GM12878 (cell line): ENCODE measurements around the gene FAM163A. TPM values are rescaled to one million over a fixed set of nuclear protein-coding genes. Genes with fewer than 3 reads are reported as not detected.
A peak's percentile ranks its signal among the peaks of the same experiment; 100 is the strongest.

Source experiments
- ATAC-seq: fragments of 200-7000 bp; cut with Tn5 transposase; 3 replicates; pipeline ENCODE4 v1.9.1; 2020; ENCODE audit warnings: mild to moderate bottlenecking, moderate library complexity
- BruUV-seq: library from RNA; stranded (reverse); fragments of 400-500 nt; replicated peaks from 2 replicates; lab custom pipeline; 2021; lab: Mats Ljungman, UMichigan
- CTCF ChIA-PET: fragments of 300-600 bp; sonication (Branson Sonifier 250); formaldehyde crosslinking; extraction: SDS; loops from one replicate; lab custom pipeline; 2021; ENCODE audit warnings: inconsistent platforms; lab: Yijun Ruan, JAX
- POLR2A ChIA-PET: fragments of 350-600 bp; formaldehyde crosslinking; extraction: SDS; loops from one replicate; lab custom pipeline; 2021; ENCODE audit warnings: inconsistent platforms; lab: Charles Lee
- RAD21 ChIA-PET: fragments of 300-600 bp; sonication (Branson Sonifier 250); formaldehyde crosslinking; loops from one replicate; lab custom pipeline; 2023; ENCODE audit warnings: antibody characterized with exemption; ENCODE audit not compliant: unreplicated experiment; lab: Charles Lee
- SMC1A ChIA-PET: fragments of 300-600 bp; sonication (Branson Sonifier 250); formaldehyde crosslinking; loops from one replicate; lab custom pipeline; 2023; ENCODE audit not compliant: unreplicated experiment, uncharacterized antibody; lab: Charles Lee
- DNase-seq: peaks from one replicate; pipeline ENCODE4 v3.0.0-alpha.2; 2011; ENCODE audit warnings: low read depth, low spot score
- FAIRE-seq: peaks from 3 replicates; lab custom pipeline; 2011; peaks lifted over from hg19 to GRCh38; lab: Jason Lieb, UNC
- H2AFZ ChIP-seq: 2 replicates; pipeline ENCODE4 v1.6.0; 2011; ENCODE audit warnings: low read depth, low read length, control low read depth; ENCODE audit not compliant: control insufficient read depth
- H3K27ac ChIP-seq: 2 replicates; pipeline ENCODE4 v1.5.1; 2011; ENCODE audit warnings: control low read depth; ENCODE audit not compliant: control insufficient read depth, insufficient read depth
- H3K27me3 ChIP-seq, 2 experiments: replicated peaks in 1 of 2; 2 replicates each; pipeline versions ENCODE4 v1.6.0 to v1.6.1; 2011; ENCODE audit warnings: low read length in 1 of 2; ENCODE audit not compliant: control insufficient read depth in 2 of 2, insufficient read depth in 2 of 2
- H3K36me3 ChIP-seq, 2 experiments: 2 replicates each; pipeline ENCODE4 v1.5.1; 2011; ENCODE audit warnings: low read length in 1 of 2; ENCODE audit not compliant: control insufficient read depth in 2 of 2, insufficient read depth in 2 of 2
- H3K4me1 ChIP-seq: 2 replicates; pipeline ENCODE4 v1.6.1; 2011; ENCODE audit warnings: mild to moderate bottlenecking, low read length, moderate library complexity, mixed read lengths; ENCODE audit not compliant: control insufficient read depth, insufficient read depth
- H3K4me2 ChIP-seq: 2 replicates; pipeline ENCODE4 v1.6.0; 2011; ENCODE audit warnings: control low read depth; ENCODE audit not compliant: control insufficient read depth, insufficient read depth
- H3K4me3 ChIP-seq: fragments of 200-600 bp; sonication (generic); 2 replicates; pipeline ENCODE4 v1.5.1; 2016
- H3K79me2 ChIP-seq: 2 replicates; pipeline ENCODE4 v1.6.0; 2011; ENCODE audit warnings: low read length; ENCODE audit not compliant: control insufficient read depth, insufficient read depth
- H3K9ac ChIP-seq: 2 replicates; pipeline ENCODE4 v1.8.0; 2011; ENCODE audit warnings: low read length, control low read depth, mixed read lengths; ENCODE audit not compliant: control insufficient read depth, insufficient read depth
- H3K9me3 ChIP-seq: replicated peaks from 3 replicates; pipeline ENCODE4 v1.5.1; 2011; ENCODE audit warnings: mild to moderate bottlenecking, low read length; ENCODE audit not compliant: control insufficient read depth, insufficient read depth
- H4K20me1 ChIP-seq: 2 replicates; pipeline ENCODE4 v1.6.0; 2011; ENCODE audit not compliant: control insufficient read depth, insufficient read depth
- CHD1 ChIP-seq: IDR thresholded peaks from 2 replicates; pipeline ENCODE4 v1.6.1; 2012; ENCODE audit warnings: low read depth, low read length, improper control_type of control experiment
- MEF2B ChIP-seq: fragments of 450-650 bp; IDR thresholded peaks from 2 replicates; pipeline ENCODE4 v1.6.1; 2018; ENCODE audit warnings: mild to moderate bottlenecking, moderate library complexity; ENCODE audit not compliant: partially characterized antibody, poor library complexity, severe bottlenecking
- NR2F1 ChIP-seq: fragments of 450-650 bp; conservative IDR thresholded peaks from 2 replicates; pipeline ENCODE4 v1.6.1; 2017; ENCODE audit warnings: mild to moderate bottlenecking
- SREBF2 ChIP-seq: IDR thresholded peaks from 2 replicates; pipeline ENCODE4 v1.6.1; 2012; ENCODE audit warnings: mild to moderate bottlenecking, low read length
- ZBTB40 ChIP-seq: fragments of 450-650 bp; IDR thresholded peaks from 2 replicates; pipeline ENCODE4 v1.6.1; 2016; ENCODE audit warnings: mild to moderate bottlenecking, moderate library complexity, borderline replicate concordance
- WGBS: methylation state at CpG from one replicate; pipeline ENCODE4 v1.1.6; 2016; ENCODE audit warnings: low lambda C conversion rate; ENCODE audit not compliant: insufficient replicate concordance, insufficient coverage; ENCODE audit errors: missing lambda C conversion rate; 5-methylcytosine and 5-hydroxymethylcytosine counted together
- in situ Hi-C: fragments of 300-500 bp; cut with MboI; formaldehyde crosslinking; loops from 9 replicates; pipeline ENCODE4 v1.14.3; 2018; ENCODE audit warnings: mixed read lengths
- intact Hi-C: fragments of 100-400 bp; cut with micrococcal nuclease; formaldehyde crosslinking; loops from one replicate; pipeline ENCODE4 v1.14.2; 2022; ENCODE audit not compliant: unreplicated experiment
- polyA plus RNA-seq, 11 experiments: library from polyadenylated mRNA; depleted of rRNA in 4 of 11; unstranded in 6 of 11; stranded (reverse) in 5 of 11; fragments of >200 nt; fragmentation: Nextera tagmentation in 4 of 11; fragmentation: Illumina TruSeq in 1 of 11; extraction: Ambion mirVana in 4 of 11; extraction: Trizol in 1 of 11; gene quantifications; 1 replicate in 1 of 11; 2 replicates in 10 of 11; pipeline versions ENCODE4 v1.2.1 to v1.2.3, GENCODE V29; 2011 to 2016; ENCODE audit warnings: inconsistent platforms in 2 of 11, missing spikeins in 2 of 11, low read depth in 1 of 11
- total RNA-seq, 4 experiments: library from RNA; depleted of rRNA in 3 of 4; stranded (reverse); fragments of >200 nt in 3 of 4; fragmentation: Illumina TruSeq in 1 of 4; extraction: Trizol in 1 of 4; gene quantifications; 2 replicates each; pipeline versions ENCODE4 v1.2.1 to v1.2.3, GENCODE V29; 2013 to 2021
- TF ChIP-seq, protein P1 (sequence below): fragments of 450-650 bp; IDR thresholded peaks from 2 replicates; pipeline ENCODE4 v1.6.1; 2018; ENCODE audit warnings: borderline replicate concordance, mild to moderate bottlenecking; ENCODE audit not compliant: partially characterized antibody
- TF ChIP-seq, protein P2 (sequence below): IDR thresholded peaks from 2 replicates; pipeline ENCODE4 v1.6.1; 2011; ENCODE audit warnings: borderline replicate concordance, low read depth, mild to moderate bottlenecking, moderate library complexity, mixed read lengths, low read length; ENCODE audit not compliant: insufficient read depth; ENCODE audit errors: extremely low read length

Gene FAM163A
- total and polyA plus RNA-seq, 10 of the 15 experiments (the other 5 are each of a cell fraction or from before 2014, with no cell fraction given) = not detected

- no peaks in the 10 kb centered on the region for H4K20me1 ChIP-seq
- no peak overlapping the region for H3K27ac ChIP-seq
- 26% methylated on average over 4 of the region's 4 CpGs for WGBS
- in situ Hi-C loops = loop anchor here (5.0 to 25.0 kb wide), 2 partner anchors 89 to 719 kb away; partner anchors contain the start of gene TOR3A
- no peak overlapping the region for H3K9ac ChIP-seq
- H3K9me3 ChIP-seq = no peaks in the 10 kb centered on the region
- TF ChIP-seq SREBF2 (no peak), NR2F1 (peak; percentile 58)
- TF ChIP-seq, all 136 proteins: peak for 1
- Histone ChIP-seq H3K4me3 (no peak overlapping the region), H3K4me1 (no peaks in the 10 kb centered on the region; the same call in 1 of the 2 replicates), H3K4me2 (no peak overlapping the region), H3K27me3 (peaks cover 0 to 4% of the 10 kb centered on the region in 2 experiments; a peak in 1 of 4 replicates), H2AFZ (no peak overlapping the region), H3K36me3 (no peaks in the 10 kb centered on the region), H3K79me2 (no peaks in the 10 kb centered on the region)
- FAIRE-seq = no peak
- ATAC-seq = peak; percentile 11
- intact Hi-C loops = no loop called here
- no TSS peak for BruUV-seq
- CTCF ChIA-PET = interaction anchor here (2.5 to 19.2 kb wide), 2 partner anchors 8 to 97 kb away, joined by 22 to 938 read pairs; no protein-coding TSS in a partner anchor
- RAD21 ChIA-PET = interaction anchor here (1.6 to 13.1 kb wide), 2 partner anchors 9 to 100 kb away, joined by 4 to 474 read pairs; no protein-coding TSS in a partner anchor
- SMC1A ChIA-PET = interaction anchor here (0.9 to 1.3 kb wide), 3 partner anchors 8 to 100 kb away, joined by 3 to 6 read pairs (median 3); no protein-coding TSS in a partner anchor
- DNase-seq = no peak
- POLR2A ChIA-PET = interaction anchor here (0.6 kb wide), 1 partner anchor 327 kb away, joined by 4 read pairs; no protein-coding TSS in a partner anchor
Measured at GRCh38 chr1:179806333-179806732, 63.2 kb downstream of the FAM163A start.

GRCh38 chr1:179807291-179807690 lies 64.2 kb downstream of the FAM163A start:
- no peak for ATAC-seq
- no peak for FAIRE-seq
- no peaks in the 10 kb centered on the region for H3K79me2 ChIP-seq
- ChIA-PET POLR2A (no interaction called here), SMC1A (interaction anchor here (10.8 kb wide), 1 partner anchor 104 kb away, joined by 295 read pairs; no protein-coding TSS in a partner anchor), RAD21 (interaction anchor here (13.1 kb wide), 1 partner anchor 101 kb away, joined by 474 read pairs; no protein-coding TSS in a partner anchor), CTCF (interaction anchor here (1.1 to 19.2 kb wide), 5 partner anchors 9 to 98 kb away, joined by 3 to 938 read pairs (median 60); no protein-coding TSS in a partner anchor)
- intact Hi-C loops = no loop called here
- WGBS = 39% methylated on average over 9 of the region's 9 CpGs
- H3K4me2 ChIP-seq = no peak overlapping the region
- no peaks in the 10 kb centered on the region for H3K9me3 ChIP-seq
- peaks cover 0 to 4% of the 10 kb centered on the region in 2 experiments; a peak in 1 of 4 replicates for H3K27me3 ChIP-seq
- H3K4me1 ChIP-seq = no peaks in the 10 kb centered on the region
- no peaks in the 10 kb centered on the region for H4K20me1 ChIP-seq
- no TSS peak for BruUV-seq
- no peak overlapping the region for H2AFZ ChIP-seq
- H3K27ac ChIP-seq = no peak overlapping the region
- no peaks in the 10 kb centered on the region for H3K36me3 ChIP-seq
- in situ Hi-C loops = loop anchor here (5.0 to 25.0 kb wide), 2 partner anchors 90 to 720 kb away; partner anchors contain the start of gene TOR3A
- no peak overlapping the region for H3K4me3 ChIP-seq
- no peak for DNase-seq
- no peak overlapping the region for H3K9ac ChIP-seq
- TF ChIP-seq, protein P1, sequence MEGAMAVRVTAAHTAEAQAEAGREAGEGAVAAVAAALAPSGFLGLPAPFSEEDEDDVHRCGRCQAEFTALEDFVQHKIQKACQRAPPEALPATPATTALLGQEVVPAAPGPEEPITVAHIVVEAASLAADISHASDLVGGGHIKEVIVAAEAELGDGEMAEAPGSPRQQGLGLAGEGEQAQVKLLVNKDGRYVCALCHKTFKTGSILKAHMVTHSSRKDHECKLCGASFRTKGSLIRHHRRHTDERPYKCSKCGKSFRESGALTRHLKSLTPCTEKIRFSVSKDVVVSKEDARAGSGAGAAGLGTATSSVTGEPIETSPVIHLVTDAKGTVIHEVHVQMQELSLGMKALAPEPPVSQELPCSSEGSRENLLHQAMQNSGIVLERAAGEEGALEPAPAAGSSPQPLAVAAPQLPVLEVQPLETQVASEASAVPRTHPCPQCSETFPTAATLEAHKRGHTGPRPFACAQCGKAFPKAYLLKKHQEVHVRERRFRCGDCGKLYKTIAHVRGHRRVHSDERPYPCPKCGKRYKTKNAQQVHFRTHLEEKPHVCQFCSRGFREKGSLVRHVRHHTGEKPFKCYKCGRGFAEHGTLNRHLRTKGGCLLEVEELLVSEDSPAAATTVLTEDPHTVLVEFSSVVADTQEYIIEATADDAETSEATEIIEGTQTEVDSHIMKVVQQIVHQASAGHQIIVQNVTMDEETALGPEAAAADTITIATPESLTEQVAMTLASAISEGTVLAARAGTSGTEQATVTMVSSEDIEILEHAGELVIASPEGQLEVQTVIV = no peak
- TF ChIP-seq MEF2B (no peak), ZBTB40 (no peak), CHD1 (no peak)
- TF ChIP-seq, protein P2, sequence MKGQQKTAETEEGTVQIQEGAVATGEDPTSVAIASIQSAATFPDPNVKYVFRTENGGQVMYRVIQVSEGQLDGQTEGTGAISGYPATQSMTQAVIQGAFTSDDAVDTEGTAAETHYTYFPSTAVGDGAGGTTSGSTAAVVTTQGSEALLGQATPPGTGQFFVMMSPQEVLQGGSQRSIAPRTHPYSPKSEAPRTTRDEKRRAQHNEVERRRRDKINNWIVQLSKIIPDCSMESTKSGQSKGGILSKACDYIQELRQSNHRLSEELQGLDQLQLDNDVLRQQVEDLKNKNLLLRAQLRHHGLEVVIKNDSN = no peak
